Raji (cell line): ENCODE results near the gene ZFHX3.

ENCODE experiments used
- POLR2A ChIP-seq: IDR thresholded peaks from 2 replicates; pipeline ENCODE4 v1.6.1; 2011; ENCODE audit warnings: low read depth, low read length, control low read depth; ENCODE audit not compliant: insufficient read depth

Gene ZFHX3

DNA sequence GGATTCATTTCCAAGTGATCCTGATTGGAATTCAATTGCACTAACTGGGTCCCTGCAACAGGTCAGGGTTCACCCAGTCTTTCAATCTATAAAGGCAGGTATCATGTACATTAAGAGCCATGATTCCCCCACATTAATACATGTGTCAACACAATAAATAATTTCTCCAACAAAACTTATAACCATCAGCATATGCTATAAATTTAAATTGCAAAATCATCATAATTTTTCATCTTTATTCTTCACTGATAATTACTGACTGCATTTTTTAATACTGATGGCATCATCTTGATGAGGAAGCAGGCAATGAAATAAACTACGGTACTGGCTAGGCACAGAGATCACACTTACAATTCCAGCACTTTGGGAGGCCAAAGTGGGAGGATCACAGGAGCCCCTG, 59.4 kb downstream of the ZFHX3 start:
- no peak for TF ChIP-seq POLR2A

DNA sequence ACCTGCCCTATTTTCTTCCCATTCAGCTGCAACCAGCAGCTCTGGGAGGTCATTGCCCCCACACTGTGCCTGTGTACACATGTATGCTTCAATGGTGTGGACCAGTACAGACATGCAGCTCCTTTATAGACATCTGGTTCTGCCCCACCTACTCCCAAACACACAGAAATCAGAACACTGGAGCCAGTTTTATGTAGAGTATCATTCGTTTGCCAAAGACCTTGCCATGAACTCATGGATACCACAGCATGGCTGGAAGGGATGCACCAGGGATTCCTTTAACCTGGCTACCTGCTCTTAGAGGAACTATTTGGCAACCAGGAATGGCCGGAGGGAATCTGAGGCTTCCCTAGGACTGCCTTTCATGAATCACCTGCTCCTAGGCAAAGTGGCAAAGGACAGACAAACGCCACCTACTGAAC, 60.4 kb downstream of the ZFHX3 start:
- no peak for TF ChIP-seq POLR2A

DNA sequence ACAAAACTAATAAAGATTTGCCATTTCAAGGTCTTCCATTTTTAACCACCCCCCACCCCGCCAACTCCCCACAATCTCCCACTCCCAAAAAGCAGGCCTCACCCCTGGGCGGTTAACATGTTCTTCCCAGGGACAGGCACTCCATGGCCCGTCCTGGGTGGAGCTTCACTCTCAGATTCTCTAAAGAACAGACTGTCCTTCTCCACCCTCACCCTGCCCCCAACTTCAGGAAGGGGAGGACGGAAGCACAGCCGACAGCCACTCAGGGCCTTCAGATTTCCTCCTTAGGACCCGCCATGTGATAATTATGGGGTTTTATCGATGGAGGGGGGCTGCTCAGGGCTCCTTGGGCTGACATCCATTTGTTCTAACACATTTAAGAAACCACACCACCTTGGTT, 61.9 kb downstream of the ZFHX3 start:
- TF ChIP-seq POLR2A: no peak

DNA sequence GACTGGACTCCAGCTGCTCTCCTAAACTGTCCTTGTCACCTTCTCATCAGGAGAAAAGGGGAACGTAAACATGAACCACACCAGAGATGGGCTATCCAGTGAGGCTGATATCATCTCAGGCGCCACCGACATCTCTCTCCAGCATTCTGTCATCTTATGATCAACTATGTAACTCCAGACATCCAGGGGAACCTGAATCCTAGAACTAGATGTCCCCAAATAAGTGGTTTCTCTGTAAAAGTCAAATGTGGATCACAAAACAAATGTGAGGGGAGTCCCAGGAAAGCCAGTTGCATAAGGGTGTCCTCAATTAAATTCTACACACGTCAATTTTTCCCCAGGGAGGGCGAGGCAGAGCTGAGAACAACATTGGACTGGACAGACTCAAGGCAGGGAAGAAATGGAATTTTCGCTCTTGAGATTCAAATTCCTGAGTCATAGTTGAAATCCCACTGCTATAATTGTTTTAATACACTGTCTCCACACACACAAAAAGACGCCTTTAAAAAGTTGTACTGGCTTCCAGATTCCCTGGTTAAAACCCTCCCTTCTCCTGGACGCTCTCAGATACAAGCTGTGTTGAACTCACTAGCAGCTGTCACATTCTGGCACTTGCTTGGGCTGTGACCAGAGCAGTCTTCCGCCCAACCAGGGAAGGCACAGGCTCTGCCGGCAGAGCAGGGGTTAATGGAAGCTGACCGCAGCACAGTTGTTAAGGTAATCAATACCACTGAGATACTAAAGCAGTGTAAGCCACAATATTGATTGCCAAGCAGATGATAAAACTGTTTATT, 62.6 kb downstream of the ZFHX3 start:
- no peak for TF ChIP-seq POLR2A

DNA sequence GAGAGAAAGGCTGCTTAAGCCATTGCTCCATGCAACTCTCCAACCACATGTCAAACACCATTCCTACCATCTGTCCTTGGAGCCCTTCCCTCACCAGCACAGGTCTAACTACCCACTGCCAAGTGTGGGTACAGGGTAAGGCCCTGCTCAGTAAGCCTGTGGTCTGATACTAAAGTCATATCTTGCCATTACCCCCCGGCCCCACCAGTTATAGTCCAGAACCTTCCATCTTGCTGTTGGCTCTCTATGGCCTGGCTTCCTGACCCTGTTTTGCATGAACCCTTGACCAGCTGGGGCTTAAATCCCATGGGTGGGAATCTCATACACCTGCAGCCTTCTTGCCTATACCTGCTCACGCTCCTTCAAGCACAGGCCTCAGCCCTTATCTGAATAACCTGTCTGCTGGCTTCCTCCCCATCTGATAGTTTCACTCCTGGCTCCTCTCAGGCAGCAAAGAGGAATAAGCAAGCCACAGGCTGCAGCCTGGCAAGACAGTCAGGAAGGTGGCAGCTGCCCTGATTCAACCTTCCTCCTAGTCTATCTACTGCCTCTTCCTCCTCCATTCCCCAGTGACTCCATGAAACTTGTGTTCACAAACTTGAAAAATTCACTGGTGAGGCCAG, 64.1 kb downstream of the ZFHX3 start:
- TF ChIP-seq POLR2A: no peak

DNA sequence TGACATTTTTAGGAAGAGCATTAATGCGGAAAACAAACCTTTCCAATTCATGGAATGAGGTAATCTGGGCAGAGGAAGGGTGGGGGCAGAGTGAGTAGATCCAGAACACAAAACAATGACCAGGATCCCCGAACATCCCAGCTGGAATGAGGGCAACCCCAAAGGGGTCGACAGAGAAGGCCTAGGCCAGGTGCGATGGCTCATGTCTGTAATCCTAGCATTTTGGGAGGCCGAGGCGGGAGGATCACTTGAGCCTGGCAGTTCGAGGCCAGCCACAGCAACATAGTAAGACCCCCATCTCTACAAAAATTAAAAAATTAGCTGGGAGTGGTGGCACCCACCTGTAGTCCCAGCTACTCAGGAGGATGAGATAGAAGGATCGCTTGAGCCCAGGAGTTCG, 64.7 kb downstream of the ZFHX3 start:
- no peak for TF ChIP-seq POLR2A

DNA sequence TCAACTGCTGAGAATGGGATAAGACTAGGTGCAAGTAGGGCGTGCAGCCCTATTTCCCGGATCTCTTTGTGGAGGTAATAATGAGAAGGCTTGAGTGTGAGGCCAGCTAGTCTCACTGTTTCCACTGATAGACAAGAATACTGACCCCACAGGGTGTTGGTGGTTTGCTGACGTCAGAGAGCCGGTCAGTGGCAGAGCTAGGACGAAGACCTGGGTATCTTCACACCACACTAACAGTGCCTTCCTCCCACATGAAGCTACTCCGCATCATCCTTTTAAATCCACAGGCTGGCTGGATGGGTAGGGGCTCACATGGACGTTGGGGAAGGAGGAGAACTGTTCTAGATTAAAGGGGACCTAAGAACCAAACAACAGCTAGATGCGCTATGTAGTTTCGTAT, 68.0 kb downstream of the ZFHX3 start:
- TF ChIP-seq POLR2A: no peak

DNA sequence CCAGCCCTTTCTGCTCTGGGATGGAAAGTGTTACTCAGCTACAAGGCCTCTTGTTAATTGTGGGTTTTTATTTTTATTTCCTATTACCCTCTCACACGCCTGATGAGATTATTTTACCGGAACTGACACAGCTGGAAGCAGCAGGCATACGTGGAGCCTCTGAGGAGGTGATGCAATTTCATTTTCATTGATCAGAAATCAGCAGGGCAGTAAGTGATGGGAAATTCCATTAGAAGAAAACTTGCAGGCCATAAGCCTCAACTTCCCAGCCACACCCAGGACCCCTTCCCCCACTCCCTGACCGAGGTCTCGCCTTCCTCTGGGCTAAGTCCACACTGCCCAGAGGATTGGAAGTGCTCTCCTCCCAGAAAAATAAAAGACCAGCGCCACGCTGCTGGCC, 69.7 kb downstream of the ZFHX3 start:
- TF ChIP-seq POLR2A: no peak

DNA sequence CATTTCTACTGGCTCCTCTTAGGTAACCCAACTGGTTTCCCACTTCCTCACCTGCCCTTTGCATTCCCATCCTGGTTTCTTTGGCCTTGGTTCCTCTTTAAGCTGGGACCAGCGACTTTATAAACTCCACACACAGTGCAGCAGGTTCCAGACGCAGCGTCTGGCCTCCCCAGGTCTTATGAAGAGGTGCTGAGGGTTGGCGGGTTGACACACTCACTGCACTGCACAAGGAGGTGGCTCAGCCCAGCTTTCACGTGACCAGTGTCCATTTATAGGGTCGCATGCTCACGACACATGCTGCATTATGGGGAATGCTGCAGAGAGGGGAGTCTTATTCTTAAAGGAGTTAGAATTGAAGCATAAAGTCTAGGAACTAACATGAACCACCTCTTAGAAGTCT, 70.8 kb downstream of the ZFHX3 start:
- no peak for TF ChIP-seq POLR2A

DNA sequence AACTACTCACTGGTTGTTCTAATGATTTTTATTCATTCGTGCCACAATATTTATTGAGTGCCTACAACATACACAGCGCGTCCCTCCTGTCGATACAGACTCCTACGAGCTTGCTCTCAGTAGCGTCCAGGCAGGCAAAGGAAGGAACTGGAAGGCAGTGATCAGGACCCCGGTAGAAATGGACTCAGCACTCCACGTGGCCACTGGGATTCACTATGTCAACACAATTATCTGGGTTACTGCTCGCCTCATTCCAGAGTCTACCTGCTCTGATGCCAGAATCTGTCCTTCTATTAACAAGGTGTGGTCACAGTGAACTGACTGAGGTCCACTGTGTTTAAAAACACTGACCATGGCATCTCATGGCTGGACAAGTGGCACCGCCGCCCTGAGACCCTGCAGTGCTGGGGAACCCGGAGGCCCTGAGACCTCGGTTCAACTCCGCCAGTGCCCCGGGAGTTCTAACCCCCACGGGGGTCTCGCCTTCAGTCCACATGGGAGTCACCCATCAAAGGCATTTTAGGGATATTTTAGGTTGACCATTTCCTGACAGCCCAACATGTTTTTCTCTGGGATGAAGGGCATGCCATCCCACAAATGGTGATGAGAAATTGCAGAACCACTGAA, 71.4 kb downstream of the ZFHX3 start:
- TF ChIP-seq POLR2A: no peak

DNA sequence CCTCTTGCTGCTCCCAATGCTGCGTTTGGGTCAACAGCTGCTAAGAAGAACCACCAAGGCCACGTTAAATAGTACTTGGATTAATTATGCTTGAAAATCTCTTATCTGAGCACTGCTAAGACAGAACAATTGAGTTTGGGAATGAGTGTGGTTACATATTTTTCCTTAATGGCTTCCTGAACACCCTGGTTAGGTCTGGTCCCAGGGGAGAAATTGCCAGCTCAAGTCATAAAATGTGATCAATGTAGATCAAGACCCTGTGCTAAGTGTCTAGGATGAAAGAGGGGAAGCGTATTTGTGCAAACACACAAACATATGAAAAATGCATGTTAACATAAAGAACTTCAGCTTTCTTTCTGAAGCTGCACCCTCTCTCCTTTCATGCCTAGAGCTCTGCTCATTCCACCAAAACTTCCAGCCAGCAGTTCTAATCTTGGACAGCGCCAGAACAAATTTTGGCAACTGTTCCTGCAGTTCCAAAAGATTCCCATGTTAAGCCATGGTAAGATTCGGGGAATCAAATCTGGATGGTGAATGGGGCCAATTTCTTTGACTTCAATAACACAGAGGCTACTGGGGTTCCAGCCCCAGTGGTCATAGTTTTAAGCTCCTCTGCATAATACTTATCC, 72.0 kb downstream of the ZFHX3 start:
- TF ChIP-seq POLR2A: no peak

DNA sequence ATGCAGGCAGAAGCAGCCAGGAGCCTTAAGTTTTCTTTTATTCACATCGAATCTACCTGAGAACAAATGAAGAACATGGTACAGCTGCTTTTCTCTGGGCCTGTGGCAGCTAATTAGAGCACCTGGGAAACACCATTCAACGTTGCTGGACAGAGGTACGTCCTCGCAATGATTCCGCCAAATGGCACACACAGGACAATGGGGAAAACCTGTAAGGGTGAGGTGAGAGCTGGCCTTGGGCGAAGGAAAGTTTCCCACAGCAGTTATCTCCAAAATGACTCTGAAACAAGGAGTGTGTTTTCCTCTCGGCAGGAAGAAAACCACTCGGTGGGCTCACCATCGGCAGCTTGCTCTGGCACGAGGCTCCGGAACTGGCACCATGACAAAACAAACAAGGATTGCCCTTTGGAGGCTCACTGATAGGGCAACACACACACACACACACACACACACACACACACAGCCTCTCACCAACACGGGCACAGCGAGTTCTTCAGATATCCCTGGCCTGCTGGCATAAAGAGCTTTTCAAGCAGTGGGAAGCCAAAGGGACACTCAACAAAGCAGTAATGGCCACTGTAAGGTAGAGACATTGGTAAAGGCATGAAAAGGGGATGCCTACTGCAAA, 73.7 kb downstream of the ZFHX3 start:
- TF ChIP-seq POLR2A: no peak

DNA sequence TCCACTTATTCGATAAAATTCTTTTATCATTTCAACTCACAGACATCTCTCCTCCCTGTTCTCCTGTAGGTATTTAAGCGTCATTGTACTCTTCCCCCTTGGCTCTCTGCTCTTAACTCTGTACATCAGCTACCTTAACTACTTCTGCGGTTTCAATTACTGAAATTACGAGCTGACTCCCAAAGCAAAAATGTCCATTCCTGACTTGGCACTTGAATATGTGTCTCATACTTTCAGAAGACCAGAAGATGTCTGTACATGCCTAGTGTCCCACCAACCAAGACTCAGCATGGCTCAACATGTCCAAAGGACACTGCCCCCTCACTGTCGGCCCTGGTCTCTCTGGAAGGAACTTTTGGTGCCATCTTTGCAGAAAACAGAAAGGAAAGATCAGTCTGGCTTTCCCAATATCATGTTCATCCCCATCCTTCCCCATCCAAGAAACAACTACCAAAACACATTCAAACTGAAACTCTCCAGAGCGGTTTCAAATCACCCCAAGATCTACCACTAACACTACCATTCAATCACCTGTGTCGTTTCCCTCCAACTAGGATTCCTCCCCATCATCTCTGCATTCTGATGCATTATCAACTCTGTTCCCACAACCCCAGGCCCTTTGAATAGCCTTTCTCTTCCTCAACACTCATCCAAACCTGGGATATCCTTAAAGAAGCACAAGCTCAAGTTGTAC, 74.9 kb downstream of the ZFHX3 start:
- TF ChIP-seq POLR2A: no peak

DNA sequence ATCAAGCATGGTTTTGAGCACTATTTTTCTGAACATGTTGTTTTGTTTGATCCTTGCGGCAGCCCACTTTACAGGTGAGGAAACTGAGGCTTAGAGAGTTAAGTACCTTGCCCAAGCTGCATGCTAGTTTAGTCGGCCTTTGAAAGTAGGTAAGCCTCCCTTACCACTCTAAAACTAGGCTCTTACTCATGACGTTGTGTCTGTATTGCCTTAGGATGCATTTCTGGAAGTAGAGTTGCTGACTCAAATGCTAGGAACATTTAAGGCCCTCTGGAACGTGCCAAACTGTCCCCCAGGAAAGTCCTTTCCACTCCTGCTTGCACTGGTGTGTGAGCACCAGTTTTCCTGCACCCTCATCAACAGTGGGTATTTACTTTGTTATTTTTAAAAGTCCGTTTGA, 76.6 kb downstream of the ZFHX3 start:
- TF ChIP-seq POLR2A: no peak

DNA sequence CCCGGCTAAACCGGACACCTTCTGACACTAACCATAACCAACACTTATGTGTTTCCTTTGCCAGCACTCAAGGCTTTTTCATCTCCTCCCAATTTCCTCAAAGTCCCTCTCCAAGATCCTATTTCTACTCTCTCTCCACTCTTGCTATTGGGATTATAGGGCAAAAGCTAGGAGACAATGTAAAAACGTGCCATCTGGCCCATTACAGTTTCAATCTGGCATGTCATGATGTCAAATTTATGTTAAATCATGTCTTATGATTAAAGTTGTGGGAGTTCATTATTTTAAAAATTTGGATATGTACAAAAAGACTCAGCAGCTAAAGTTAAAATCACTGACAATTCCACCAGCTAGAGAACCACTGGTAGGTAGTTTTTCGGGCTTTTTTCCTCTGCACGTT, 77.3 kb downstream of the ZFHX3 start:
- no peak for TF ChIP-seq POLR2A

DNA sequence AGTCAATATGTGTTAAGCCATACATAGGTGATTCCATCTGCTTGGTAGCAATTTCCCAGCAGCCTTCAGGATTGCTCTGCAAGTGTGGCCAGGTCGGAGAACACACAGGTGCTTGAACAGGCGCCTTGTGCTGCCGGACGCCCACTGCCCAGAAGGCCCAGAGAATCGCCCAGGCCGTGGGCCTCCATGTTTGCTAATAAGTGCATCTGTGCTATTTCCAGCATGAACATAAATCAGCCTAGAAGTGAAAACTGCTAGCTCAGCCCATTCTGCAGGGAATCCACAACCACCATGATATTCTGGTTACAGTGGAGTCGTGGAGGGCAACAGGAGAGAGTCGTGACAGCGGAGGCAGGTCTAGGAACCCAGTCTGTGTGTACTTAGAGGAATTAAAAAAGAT, 78.1 kb downstream of the ZFHX3 start:
- TF ChIP-seq POLR2A: no peak

DNA sequence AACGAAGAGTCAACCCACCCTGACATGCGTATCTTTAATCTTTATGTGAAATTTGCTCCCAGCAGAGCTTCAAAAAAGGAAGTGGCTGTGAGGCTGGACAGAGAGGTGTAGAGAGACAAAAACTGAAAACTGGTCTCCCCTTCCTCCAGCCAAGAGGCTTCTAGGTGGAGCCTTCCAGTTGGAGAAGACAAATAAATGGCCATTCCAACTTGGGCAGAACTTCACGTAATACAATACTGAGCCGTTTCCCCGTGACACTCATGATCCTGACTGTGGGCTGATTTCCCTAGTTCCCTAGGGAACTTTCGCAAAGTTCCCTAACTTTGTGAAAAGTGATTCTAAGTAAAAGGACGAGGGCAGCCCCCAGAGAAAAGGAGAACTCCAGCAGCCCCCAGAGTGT, 78.8 kb downstream of the ZFHX3 start:
- TF ChIP-seq POLR2A: no peak
